Iris pigment epithelial cell (primary cell): ENCODE data around the gene TENM4.
A peak's percentile ranks its signal among the peaks of the same experiment; 100 is the strongest.

Experiments used
- DNase-seq: peaks from one replicate; pipeline ENCODE4 v3.0.0-alpha.2; 2011; ENCODE audit warnings: low read depth

Gene TENM4

DNA sequence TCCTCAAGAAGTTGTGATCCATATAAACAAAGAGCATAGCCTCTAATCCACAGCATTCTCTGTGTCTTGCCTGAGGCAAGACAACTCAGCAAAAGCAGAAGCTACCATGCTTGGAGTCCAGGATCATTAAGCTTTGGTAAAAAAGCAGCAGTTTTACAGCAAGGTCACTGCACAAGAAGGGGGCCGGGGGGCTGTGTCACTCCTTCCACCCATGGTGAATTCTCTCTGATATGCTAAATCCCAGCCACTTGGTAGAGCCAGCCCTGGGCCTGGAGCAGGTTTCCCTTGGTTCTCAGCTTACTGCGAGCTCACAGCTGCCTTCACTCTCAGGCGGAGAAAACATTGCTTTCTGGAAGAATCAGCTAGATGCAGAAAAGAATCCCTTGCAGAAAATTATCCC is 144.7 kb downstream of the TENM4 start:
- no peak for DNase-seq

- no peak for DNase-seq
These were observed 145.7 kb downstream of the TENM4 start for GRCh38 chr11:79294845-79295731.

DNA sequence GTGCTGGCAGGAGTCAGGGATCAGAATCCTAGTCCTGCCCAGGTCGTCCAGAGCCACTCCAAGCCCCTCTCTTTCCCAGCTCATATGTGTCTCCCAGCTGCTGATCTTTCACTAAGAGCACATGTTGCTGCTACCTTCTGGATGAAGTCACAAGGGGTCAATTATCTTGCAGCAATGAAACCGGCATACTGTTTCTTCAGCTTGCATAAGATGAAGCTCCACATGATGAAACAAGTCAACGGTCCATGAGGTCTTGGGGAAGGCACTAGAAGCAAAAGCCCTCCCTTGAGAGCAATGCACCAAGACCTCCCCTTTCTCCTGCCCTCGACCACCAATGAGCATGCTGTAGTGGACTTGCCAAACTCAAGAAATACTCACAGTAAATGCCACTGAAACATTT is 148.9 kb downstream of the TENM4 start:
- DNase-seq, result no peak

- no peak for DNase-seq
These were observed 150.1 kb downstream of the TENM4 start for GRCh38 chr11:79290761-79291160.

- DNase-seq, result no peak
These were observed 152.9 kb downstream of the TENM4 start for GRCh38 chr11:79287952-79288351.

DNA sequence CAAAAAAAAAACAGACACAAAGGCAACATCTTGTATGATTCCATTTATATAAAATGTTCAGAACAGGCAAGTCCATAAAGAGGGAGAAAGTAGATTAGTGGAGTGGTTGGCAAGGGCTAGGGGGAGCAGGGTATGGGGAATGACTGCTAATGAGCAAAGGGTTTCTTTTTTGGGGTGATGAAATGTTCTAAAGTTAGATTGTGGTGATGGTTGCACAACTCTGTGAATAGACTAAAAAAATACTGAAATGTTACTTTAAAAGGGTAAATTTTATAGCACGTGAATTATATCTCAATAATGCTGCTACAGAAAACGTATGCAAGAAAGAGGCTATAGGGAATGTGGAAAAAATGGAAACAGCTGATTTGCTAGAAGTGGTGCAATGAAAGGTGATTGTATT is 155.1 kb downstream of the TENM4 start:
- no peak for DNase-seq

DNA sequence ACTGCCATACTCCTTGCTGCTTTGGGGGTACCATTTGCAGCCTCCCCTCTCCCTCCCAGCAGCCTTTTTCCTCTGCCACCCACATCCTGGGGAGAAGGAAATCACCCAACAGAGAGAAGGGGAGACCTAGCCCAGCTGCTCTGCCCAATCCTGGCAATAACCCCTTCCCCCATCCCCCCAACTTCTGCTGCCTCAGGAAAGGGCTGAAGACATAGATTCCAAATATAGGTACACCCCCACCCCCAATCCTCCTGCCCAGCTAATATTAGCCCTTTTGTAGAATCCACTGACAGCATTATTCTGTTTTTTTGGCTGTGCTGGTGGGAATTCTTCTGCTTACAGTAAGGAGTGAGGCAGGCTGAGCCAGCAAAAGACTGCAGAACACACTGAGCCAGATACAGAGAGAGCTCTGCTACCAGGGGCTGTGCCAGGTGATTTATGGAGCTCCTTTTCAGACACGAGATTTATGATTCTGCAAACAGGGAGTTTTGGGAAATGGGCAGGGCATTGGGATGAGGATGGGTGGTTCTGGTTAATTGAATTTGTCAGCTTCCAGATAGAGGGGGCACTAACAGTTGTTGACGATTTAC is 164.0 kb downstream of the TENM4 start:
- DNase-seq, result no peak

DNA sequence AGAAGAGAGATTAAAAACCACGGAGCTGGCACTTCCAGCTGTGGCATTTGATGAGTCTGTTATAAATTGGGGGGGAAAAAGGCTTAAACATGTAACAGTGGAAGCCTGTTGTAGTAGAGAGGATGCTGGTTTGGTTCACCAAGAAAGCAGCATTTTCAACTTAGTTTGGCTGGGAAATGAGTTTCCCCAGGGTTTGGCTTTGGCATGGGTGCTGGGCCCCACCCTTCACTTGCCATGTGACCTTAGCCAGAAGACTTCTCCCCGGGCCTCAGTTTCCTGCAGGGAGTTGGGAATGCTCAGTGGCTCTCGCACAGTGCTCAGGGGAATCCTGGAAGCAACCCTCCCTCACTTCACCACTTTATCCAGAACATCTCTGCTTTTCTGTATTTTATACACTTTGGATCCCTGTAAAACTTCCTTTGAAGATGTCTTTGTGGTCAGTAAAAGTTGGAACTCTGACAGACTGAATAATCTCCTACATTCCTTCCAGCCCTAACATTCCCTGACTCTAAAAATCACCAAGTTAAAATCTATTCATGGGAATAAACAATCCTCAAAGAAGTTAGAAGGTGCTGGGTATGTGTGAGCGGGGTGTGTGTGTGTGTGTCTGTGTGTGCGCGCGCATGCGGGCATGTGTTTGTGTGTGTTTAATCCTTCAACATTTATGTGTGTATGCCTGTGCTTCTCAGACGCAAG is 166.0 kb downstream of the TENM4 start:
- peak; percentile 43 for DNase-seq

- DNase-seq, result no peak
These were observed 167.0 kb downstream of the TENM4 start for GRCh38 chr11:79273781-79274180.

DNA sequence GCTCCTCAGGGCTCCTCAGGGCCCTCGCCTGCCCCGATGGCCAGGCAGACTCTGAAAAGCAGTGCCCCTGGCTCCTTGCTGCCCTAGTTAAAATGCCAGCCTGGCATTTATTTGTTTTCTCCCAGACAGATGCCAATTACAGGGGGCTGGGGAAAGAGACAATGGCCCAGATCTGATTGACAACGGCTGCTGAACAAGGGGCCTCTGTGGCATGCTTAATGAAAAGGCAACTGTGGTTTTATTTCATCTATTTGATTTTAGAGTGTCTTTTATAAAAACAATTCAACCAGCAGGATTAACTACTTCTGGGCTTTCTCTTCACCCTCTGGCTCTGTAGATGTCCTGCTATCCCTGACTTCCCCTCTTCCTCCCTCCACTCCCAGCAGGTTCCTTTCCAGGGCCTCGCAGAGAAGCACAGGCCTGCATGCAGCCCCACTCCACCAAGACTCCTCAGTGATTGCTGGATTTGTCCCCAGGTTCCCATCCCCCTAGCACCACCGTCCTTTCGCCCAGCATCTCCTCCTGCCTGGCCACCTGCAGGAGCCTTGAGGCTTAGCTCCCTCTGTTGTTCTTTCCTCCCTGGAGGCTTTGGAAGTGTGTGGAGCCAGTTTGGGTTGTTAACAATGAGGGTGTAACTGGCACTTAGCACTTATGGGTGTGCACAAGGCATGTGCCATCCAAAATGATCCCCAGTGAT is 171.1 kb downstream of the TENM4 start:
- no peak for DNase-seq

GRCh38 chr11:79266396-79266795 is 174.4 kb downstream of the TENM4 start:
- DNase-seq, result no peak

DNA sequence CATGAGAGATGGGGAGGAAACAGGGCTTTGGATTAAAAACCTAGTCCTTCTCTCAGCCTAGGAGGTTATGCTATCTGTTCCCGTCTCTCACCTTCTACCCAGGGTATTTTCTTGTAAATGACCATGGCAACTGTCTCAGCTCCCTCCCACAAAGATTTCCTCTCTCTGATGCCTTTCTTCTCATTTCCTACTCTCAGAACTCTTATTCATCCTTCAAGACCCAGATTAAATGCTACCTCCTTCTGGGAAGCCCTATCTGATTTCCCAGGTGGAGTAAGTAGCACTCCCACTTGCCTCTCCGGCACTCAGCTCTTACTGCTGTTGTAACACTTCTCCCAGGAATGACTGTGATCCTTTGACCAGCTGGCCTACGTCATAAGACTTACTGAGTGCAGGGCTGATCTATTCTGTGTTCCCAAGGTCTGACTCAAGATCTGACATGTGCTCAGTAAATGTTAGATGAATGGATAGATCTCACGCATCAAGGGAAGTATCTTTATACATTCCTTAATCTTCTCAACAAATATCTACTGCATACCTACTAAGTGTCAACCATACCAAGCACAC is 175.0 kb downstream of the TENM4 start:
- no peak for DNase-seq

GRCh38 chr11:79264284-79264683 is 176.5 kb downstream of the TENM4 start:
- peak; percentile 25 for DNase-seq

DNA sequence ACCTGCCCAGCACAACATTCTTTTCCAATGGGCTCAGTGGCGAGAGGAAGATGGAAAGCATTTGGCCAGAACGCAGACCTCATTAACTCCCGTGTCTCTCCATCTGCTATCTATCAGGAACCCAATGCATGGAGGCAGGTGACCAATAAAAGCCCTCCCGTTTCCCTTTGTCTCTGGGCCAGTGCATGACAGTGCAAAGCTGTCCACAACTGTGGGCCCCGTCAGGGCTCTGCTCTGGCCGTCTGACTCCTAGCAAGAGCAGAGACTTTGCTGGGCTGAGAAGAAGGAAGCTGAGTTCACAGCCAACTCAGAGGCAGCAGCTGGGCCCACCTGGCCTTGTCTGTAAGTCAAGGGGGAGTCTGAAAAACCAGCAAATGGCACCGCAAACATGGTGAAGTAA is 177.8 kb downstream of the TENM4 start:
- no peak for DNase-seq

DNA sequence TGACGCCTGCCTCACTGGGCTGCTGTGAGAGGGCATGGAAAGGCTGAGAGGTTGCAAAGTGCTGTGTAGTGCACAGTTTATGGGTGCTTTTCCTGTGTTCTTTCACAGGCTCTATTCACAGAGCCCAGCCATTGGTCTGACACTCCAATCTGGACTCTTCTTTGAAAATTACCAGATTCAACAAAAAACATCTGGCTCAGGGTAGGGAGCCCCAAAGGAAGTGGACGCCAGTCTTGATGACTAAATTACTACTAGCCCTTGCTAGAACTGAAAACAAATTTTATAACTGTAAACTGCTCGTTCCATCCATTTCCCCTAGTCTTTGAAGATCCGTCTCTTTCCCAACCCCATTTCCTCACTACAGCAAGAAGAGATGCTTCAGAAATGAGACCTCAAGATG is 178.6 kb downstream of the TENM4 start:
- DNase-seq, result no peak

DNA sequence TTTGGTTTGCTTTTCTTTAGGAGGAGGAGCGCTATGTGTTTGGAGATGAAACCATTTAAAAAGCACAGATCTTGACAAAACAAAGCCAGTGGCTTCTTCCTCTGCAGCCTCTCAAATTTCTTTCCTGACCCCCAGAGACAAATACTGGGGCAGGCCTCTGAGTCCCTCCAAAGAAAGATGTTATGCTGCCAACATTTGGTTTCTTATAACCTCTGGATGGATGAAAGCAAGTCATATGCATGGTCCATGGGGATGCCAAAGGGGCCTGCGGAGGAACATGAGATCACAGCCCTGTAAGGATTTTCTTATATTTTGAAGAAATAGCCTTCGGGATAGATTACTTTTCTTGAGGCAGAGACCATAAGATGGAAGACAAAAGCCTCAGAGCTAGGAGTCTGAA is 179.1 kb downstream of the TENM4 start:
- no peak for DNase-seq

- DNase-seq, result no peak
These were observed 181.0 kb downstream of the TENM4 start for GRCh38 chr11:79259800-79260199.

DNA sequence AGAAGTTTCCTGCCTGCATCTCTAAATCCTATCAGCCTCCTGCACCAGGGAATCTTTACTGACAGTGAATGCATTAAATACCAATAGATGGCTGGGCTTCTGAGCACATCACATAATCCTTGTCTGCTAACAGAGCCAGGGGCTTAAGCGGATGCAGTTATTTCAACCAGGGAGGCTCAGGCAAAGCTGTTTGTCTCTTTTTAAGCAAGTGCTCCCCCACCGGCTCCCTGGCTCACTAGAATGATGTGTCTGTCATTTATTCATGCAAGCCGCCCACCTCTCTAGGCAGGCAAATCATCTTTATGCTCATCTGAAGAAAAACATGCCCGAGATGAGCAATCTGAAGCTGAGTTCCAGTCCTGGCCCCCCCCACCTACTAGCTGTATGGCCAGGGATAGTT is 182.3 kb downstream of the TENM4 start:
- no peak for DNase-seq

DNA sequence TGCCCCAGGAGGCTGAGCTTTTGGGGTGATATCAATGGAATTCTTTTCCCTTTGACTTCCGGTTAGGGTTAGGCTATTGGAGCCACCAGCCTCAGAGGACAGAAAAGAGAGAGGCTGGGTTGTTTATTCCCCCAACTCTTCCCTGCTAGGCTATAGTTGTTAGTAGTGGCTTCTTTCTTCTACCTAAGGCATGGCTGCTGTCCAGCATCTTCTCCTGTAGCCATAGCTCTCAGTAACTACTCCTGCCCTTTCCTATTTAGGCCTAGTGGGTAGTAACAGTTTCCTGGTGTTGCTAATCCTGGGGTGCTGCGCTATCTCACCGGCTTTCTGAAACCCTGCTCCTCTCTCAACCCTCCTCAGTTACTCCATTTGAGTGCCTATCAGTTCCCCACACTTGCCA is 184.9 kb downstream of the TENM4 start:
- DNase-seq, result no peak

GRCh38 chr11:79253280-79253679 is 187.6 kb downstream of the TENM4 start:
- no peak for DNase-seq

DNA sequence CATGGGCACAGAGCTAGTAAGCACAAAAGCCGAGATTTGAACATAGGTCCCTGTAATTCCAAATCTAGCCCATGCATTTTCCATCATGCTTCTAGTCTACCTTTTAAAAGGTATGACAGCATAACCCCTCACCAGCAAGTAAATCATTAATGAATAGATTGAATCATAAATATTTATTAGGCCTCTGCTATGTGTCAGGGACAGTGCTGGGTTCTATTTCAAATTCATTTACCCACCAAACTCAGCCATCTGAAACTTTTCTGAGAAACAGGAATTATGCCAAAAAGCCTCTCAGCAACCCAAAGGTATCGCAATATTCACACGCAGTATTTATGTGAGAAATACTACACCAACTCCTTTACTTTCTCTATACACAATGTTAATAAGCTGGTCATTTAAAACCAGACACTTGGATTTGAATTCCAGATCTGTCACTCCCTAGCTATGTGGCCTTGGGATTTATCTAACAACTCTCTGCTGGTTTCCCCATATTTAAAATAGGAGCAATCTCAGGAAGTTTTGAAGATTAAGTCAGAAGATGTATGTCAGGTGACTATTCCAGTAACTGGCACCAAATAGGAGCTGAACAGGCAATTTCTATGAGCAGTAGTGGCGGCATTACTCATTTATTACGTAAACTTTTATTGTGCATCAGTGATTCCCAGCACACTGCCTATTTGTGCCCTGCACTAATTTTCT is 191.4 kb downstream of the TENM4 start:
- peak; percentile 65 for DNase-seq

GRCh38 chr11:79244798-79245197 is 196.0 kb downstream of the TENM4 start:
- DNase-seq, result no peak
